CD14-positive monocyte (primary cell): ENCODE data around the gene C1orf94. TPM values are rescaled to one million over a fixed set of nuclear protein-coding genes. Genes with fewer than 3 reads are reported as not detected.
A peak's percentile ranks its signal among the peaks of the same experiment; 100 is the strongest.

Experiments used
- DNase-seq, 3 donors: peaks; one replicate each; pipeline ENCODE4 v3.0.0-alpha.2; 2011 to 2022
- H2AFZ ChIP-seq: 2 replicates; pipeline ENCODE4 v1.6.0; 2012; ENCODE audit warnings: mild to moderate bottlenecking, low read depth, low read length, inconsistent platforms; ENCODE audit not compliant: insufficient read depth, poor library complexity, severe bottlenecking
- H3K27ac ChIP-seq, 2 donors: 1 replicate in 1 of 2; 2 replicates in 1 of 2; pipeline ENCODE4 v1.5.1; 2012 to 2013; ENCODE audit warnings: low read length in 2 of 2, control low read depth in 1 of 2, inconsistent platforms in 1 of 2, low read depth in 1 of 2, mild to moderate bottlenecking in 1 of 2
- H3K27me3 ChIP-seq, 2 donors: one replicate each; pipeline versions ENCODE4 v1.6.0 to v1.6.1; 2011 to 2013; ENCODE audit warnings: low read length in 2 of 2; ENCODE audit not compliant: control insufficient read depth in 2 of 2, insufficient read depth in 2 of 2
- H3K36me3 ChIP-seq, 2 donors: replicated peaks in 1 of 2; 1 replicate in 1 of 2; 2 replicates in 1 of 2; pipeline versions ENCODE4 v1.5.1 to v1.6.1; 2012 to 2013; ENCODE audit warnings: low read length in 2 of 2, control low read depth in 1 of 2, inconsistent platforms in 1 of 2, mild to moderate bottlenecking in 1 of 2; ENCODE audit not compliant: insufficient read depth in 2 of 2, control insufficient read depth in 1 of 2
- H3K4me1 ChIP-seq, 2 donors: 1 replicate in 1 of 2; 2 replicates in 1 of 2; pipeline versions ENCODE4 v1.5.1 to v1.6.1; 2012 to 2013; ENCODE audit warnings: low read length in 2 of 2, control low read depth in 1 of 2, inconsistent platforms in 1 of 2, mild to moderate bottlenecking in 1 of 2, moderate library complexity in 1 of 2; ENCODE audit not compliant: insufficient read depth in 2 of 2, control insufficient read depth in 1 of 2
- H3K4me2 ChIP-seq: replicated peaks from 2 replicates; pipeline ENCODE3; 2012; ENCODE audit warnings: low read length, moderate library complexity, mild to moderate bottlenecking; ENCODE audit not compliant: poor library complexity, severe bottlenecking; ENCODE audit errors: extremely low read depth
- H3K4me3 ChIP-seq, 3 experiments: fragments of 200-600 bp in 1 of 3; sonication (generic) in 1 of 3; replicated peaks in 1 of 3; 1 replicate in 2 of 3; 2 replicates in 1 of 3; pipeline ENCODE4 v1.5.1; 2011 to 2013; ENCODE audit warnings: low read length in 3 of 3, mild to moderate bottlenecking in 3 of 3, control low read depth in 2 of 3, low read depth in 2 of 3, inconsistent platforms in 1 of 3, moderate library complexity in 1 of 3
- H3K79me2 ChIP-seq: 2 replicates; pipeline ENCODE4 v1.6.0; 2012; ENCODE audit warnings: mild to moderate bottlenecking, control low read depth, inconsistent platforms, low read length, moderate library complexity; ENCODE audit not compliant: insufficient read depth
- H3K9ac ChIP-seq: 2 replicates; pipeline ENCODE4 v1.6.0; 2017; ENCODE audit warnings: low read length, mild to moderate bottlenecking; ENCODE audit not compliant: insufficient read depth, poor library complexity, severe bottlenecking
- H3K9me3 ChIP-seq, 2 donors: replicated peaks in 1 of 2; 1 replicate in 1 of 2; 2 replicates in 1 of 2; pipeline versions ENCODE4 v1.5.1 to v1.6.1; 2012 to 2013; ENCODE audit warnings: low read length in 2 of 2, control low read depth in 1 of 2; ENCODE audit not compliant: control insufficient read depth in 1 of 2, insufficient read depth in 1 of 2
- H4K20me1 ChIP-seq: 2 replicates; pipeline ENCODE4 v1.6.0; 2012; ENCODE audit warnings: mild to moderate bottlenecking, low read length, control low read depth, moderate library complexity; ENCODE audit not compliant: insufficient read depth
- H3K27ac Mint-ChIP-seq, 7 donors: one replicate each; pipeline ENCODE4 v1.8.0; 2020; ENCODE audit warnings: mild to moderate bottlenecking in 7 of 7, mixed read lengths in 7 of 7, moderate library complexity in 6 of 7, inconsistent platforms in 2 of 7
- H3K27me3 Mint-ChIP-seq, 3 donors: one replicate each; pipeline ENCODE4 v1.8.0; 2021 to 2022; ENCODE audit warnings: low read depth in 3 of 3, mild to moderate bottlenecking in 3 of 3, mixed read lengths in 3 of 3, moderate library complexity in 3 of 3, inconsistent platforms in 1 of 3
- H3K36me3 Mint-ChIP-seq, 2 donors: one replicate each; pipeline ENCODE4 v1.8.0; 2020; ENCODE audit warnings: mixed read lengths in 2 of 2, inconsistent platforms in 1 of 2, mild to moderate bottlenecking in 1 of 2
- H3K4me1 Mint-ChIP-seq: one replicate; pipeline ENCODE4 v1.8.0; 2020; ENCODE audit warnings: mild to moderate bottlenecking, mixed read lengths
- H3K4me3 Mint-ChIP-seq, 2 donors: one replicate each; pipeline ENCODE4 v1.8.0; 2020; ENCODE audit warnings: mild to moderate bottlenecking in 2 of 2, mixed read lengths in 2 of 2, moderate library complexity in 1 of 2
- H3K9me3 Mint-ChIP-seq, 7 donors: one replicate each; pipeline ENCODE4 v1.8.0; 2020 to 2022; ENCODE audit warnings: mixed read lengths in 7 of 7, mild to moderate bottlenecking in 6 of 7, moderate library complexity in 6 of 7, inconsistent platforms in 2 of 7
- WGBS: methylation state at CpG from one replicate; pipeline ENCODE4 v1.1.5; 2013; ENCODE audit warnings: missing lambda C conversion rate; ENCODE audit not compliant: insufficient coverage; 5-methylcytosine and 5-hydroxymethylcytosine counted together
- intact Hi-C, 2 donors: fragments of 100-400 bp; cut with micrococcal nuclease; formaldehyde crosslinking; loops; one replicate each; pipeline versions ENCODE4 v1.15.0 to v1.15.1; 2023
- polyA plus RNA-seq, 3 donors: library from polyadenylated mRNA; depleted of rRNA in 1 of 3; unstranded in 2 of 3; stranded (reverse) in 1 of 3; fragments of 300-500 nt in 2 of 3; fragments of >200 nt in 1 of 3; fragmentation: Illumina TruSeq in 2 of 3; gene quantifications; 1 replicate in 2 of 3; 2 replicates in 1 of 3; pipeline ENCODE4 v1.2.3, GENCODE V29; 2012 to 2021
- TF ChIP-seq, protein P1 (sequence below): fragments of 200-600 bp; IDR thresholded peaks from one replicate; pipeline ENCODE4 v1.8.0; 2022; ENCODE audit warnings: antibody characterized with exemption, mild to moderate bottlenecking

Gene C1orf94
- polyA plus RNA-seq, 3 donors: not detected

DNA sequence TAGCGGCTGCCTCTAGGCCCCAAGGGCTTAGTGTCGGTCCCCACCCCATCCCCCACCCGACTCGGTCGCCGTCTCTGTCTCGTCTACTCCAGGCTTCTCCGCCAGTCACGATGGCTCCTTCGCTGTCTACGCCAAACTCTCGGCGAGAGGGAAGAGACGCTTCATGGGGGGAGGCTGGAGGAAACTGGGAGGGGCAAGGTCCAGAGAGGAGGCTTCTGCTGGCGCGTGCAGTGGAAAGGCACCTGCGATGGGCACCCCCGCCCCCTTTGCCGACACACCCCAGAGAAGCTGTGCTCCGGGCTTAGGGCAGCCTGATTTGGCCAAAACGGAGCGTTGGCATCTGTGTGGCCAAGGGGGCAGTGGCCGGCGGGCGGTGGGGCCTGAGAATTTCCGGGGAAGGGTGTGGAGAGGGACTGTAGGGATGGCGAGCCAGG is 10.5 kb upstream of the C1orf94 start:
- Histone ChIP-seq H4K20me1 (no peaks in the 10 kb centered on the region), H3K4me3 (no peak overlapping the region), H3K4me1 (no peaks in the 10 kb centered on the region), H3K9me3 (peaks cover 0 to 7% of the 10 kb centered on the region in 2 donors), H3K27ac (no peak overlapping the region), H3K27me3 (peaks cover 41 to 84% of the 10 kb centered on the region in 2 donors), H3K4me2 (no peak overlapping the region), H3K79me2 (no peaks in the 10 kb centered on the region), H3K9ac (no peak overlapping the region), H2AFZ (no peak overlapping the region), H3K36me3 (no peaks in the 10 kb centered on the region)
- WGBS: 5% methylated on average over 20 of the region's 27 CpGs
- H3K27ac Mint-ChIP-seq: no peak overlapping the region
- H3K36me3 Mint-ChIP-seq: no peaks in the 10 kb centered on the region
- intact Hi-C loops: no loop called here
- peak overlapping the region in 1 of 2 donors; percentile 71 for H3K4me3 Mint-ChIP-seq
- peaks cover 0 to 18% (median 11%) of the 10 kb centered on the region in 7 donors for H3K9me3 Mint-ChIP-seq
- H3K27me3 Mint-ChIP-seq: peaks cover 64 to 93% (median 83%) of the 10 kb centered on the region in 3 donors
- DNase-seq: no peak
- TF ChIP-seq, protein P1, sequence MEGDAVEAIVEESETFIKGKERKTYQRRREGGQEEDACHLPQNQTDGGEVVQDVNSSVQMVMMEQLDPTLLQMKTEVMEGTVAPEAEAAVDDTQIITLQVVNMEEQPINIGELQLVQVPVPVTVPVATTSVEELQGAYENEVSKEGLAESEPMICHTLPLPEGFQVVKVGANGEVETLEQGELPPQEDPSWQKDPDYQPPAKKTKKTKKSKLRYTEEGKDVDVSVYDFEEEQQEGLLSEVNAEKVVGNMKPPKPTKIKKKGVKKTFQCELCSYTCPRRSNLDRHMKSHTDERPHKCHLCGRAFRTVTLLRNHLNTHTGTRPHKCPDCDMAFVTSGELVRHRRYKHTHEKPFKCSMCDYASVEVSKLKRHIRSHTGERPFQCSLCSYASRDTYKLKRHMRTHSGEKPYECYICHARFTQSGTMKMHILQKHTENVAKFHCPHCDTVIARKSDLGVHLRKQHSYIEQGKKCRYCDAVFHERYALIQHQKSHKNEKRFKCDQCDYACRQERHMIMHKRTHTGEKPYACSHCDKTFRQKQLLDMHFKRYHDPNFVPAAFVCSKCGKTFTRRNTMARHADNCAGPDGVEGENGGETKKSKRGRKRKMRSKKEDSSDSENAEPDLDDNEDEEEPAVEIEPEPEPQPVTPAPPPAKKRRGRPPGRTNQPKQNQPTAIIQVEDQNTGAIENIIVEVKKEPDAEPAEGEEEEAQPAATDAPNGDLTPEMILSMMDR: no peak
- peaks cover 5% of the 10 kb centered on the region for H3K4me1 Mint-ChIP-seq

GRCh38 chr1:34166625-34167361 is 9.9 kb upstream of the C1orf94 start:
- Mint-ChIP-seq H3K4me1 (peaks cover 5% of the 10 kb centered on the region), H3K4me3 (peak overlapping the region in 1 of 2 donors; percentile 71), H3K27me3 (peaks cover 59 to 88% (median 78%) of the 10 kb centered on the region in 3 donors), H3K9me3 (peaks cover 0 to 18% (median 11%) of the 10 kb centered on the region in 7 donors), H3K27ac (no peak overlapping the region), H3K36me3 (no peaks in the 10 kb centered on the region)
- WGBS: 7% methylated on average over 10 of the region's 24 CpGs
- no peaks in the 10 kb centered on the region for H3K36me3 ChIP-seq
- no peaks in the 10 kb centered on the region for H3K79me2 ChIP-seq
- DNase-seq: no peak
- peaks cover 0 to 7% of the 10 kb centered on the region in 2 donors for H3K9me3 ChIP-seq
- H3K27me3 ChIP-seq: peaks cover 37 to 78% of the 10 kb centered on the region in 2 donors
- H3K4me1 ChIP-seq: no peaks in the 10 kb centered on the region
- H4K20me1 ChIP-seq: no peaks in the 10 kb centered on the region
- H3K9ac ChIP-seq: no peak overlapping the region
- H3K4me3 ChIP-seq: no peak overlapping the region
- intact Hi-C loops: no loop called here
- TF ChIP-seq, protein P1: no peak
- H2AFZ ChIP-seq: no peak overlapping the region
- H3K4me2 ChIP-seq: no peak overlapping the region
- H3K27ac ChIP-seq: no peak overlapping the region
